ENCODE results near the gene CHST1.

The CHST1 gene

GRCh38 chr11:45659031-45659817 is 6.2 kb downstream of the CHST1 start:
- DNase-seq: no peak

GRCh38 chr11:45658292-45658991 is 7.0 kb downstream of the CHST1 start:
- peak; percentile 33 to 57 for DNase-seq

GRCh38 chr11:45657496-45658260 is 7.7 kb downstream of the CHST1 start:
- DNase-seq: no peak

GRCh38 chr11:45655831-45656230 is 9.6 kb downstream of the CHST1 start:
- DNase-seq: no peak

- DNase-seq: peak; percentile 16 to 83
Measured at GRCh38 chr11:45655347-45655756, 10.1 kb downstream of the CHST1 start.

- DNase-seq: no peak
Measured at GRCh38 chr11:45655012-45655283, 10.5 kb downstream of the CHST1 start.

GRCh38 chr11:45654231-45655011 is 11.0 kb downstream of the CHST1 start:
- DNase-seq: no peak

- no peak for DNase-seq
Measured at GRCh38 chr11:45653277-45653676, 12.1 kb downstream of the CHST1 start.

GRCh38 chr11:45652781-45653180 is 12.6 kb downstream of the CHST1 start:
- DNase-seq: no peak

GRCh38 chr11:45651841-45652749 is 13.3 kb downstream of the CHST1 start:
- no peak for DNase-seq

GRCh38 chr11:45651156-45651555 is 14.3 kb downstream of the CHST1 start:
- DNase-seq: no peak

GRCh38 chr11:45650166-45651095 is 15.0 kb downstream of the CHST1 start:
- DNase-seq: no peak

- no peak for DNase-seq
Measured at GRCh38 chr11:45649544-45650165, 15.8 kb downstream of the CHST1 start.

GRCh38 chr11:45648931-45649330 is 16.5 kb downstream of the CHST1 start:
- no peak for DNase-seq

GRCh38 chr11:45647786-45648185 is 17.6 kb downstream of the CHST1 start:
- DNase-seq: no peak

GRCh38 chr11:45647329-45647728 is 18.1 kb downstream of the CHST1 start:
- no peak for DNase-seq

- peak in 1 of 2 donors; percentile 12 for DNase-seq
Measured at GRCh38 chr11:45646275-45646927, 19.0 kb downstream of the CHST1 start.

- no peak for DNase-seq
Measured at GRCh38 chr11:45644981-45645889, 20.2 kb downstream of the CHST1 start.

Data from inflammatory macrophage treated with lipopolysaccharide for 1 hour (primary cell).